COLO829 (cell line): ENCODE measurements around the gene SNORC.
A peak's percentile ranks its signal among the peaks of the same experiment; 100 is the strongest.

Experiments
- DNase-seq: peaks from one replicate; pipeline ENCODE4 v3.0.0; 2012; ENCODE audit warnings: low spot score

Gene SNORC

GRCh38 chr2:232882505-232883115 lies 12.5 kb downstream of the SNORC start:
- DNase-seq = no peak

- DNase-seq = no peak
Observed at GRCh38 chr2:232883116-232883721, 13.2 kb downstream of the SNORC start.

- DNase-seq = no peak
Observed at GRCh38 chr2:232884001-232884421, 13.9 kb downstream of the SNORC start.

GRCh38 chr2:232884549-232885263 lies 14.6 kb downstream of the SNORC start:
- DNase-seq = no peak

- DNase-seq = no peak
Observed at GRCh38 chr2:232885264-232885961, 15.3 kb downstream of the SNORC start.

GRCh38 chr2:232886176-232886575 lies 16.1 kb downstream of the SNORC start:
- DNase-seq = no peak

GRCh38 chr2:232886632-232887031 lies 16.6 kb downstream of the SNORC start:
- no peak for DNase-seq

- DNase-seq = no peak
Observed at GRCh38 chr2:232887171-232887850, 17.2 kb downstream of the SNORC start.

- DNase-seq = no peak
Observed at GRCh38 chr2:232888099-232888836, 18.2 kb downstream of the SNORC start.

- DNase-seq = no peak
Observed at GRCh38 chr2:232888839-232889529, 18.9 kb downstream of the SNORC start.

- no peak for DNase-seq
Observed at GRCh38 chr2:232889876-232890401, 19.9 kb downstream of the SNORC start.

GRCh38 chr2:232890536-232890895 lies 20.5 kb downstream of the SNORC start:
- no peak for DNase-seq

- no peak for DNase-seq
Observed at GRCh38 chr2:232890896-232891601, 21.0 kb downstream of the SNORC start.

- DNase-seq = peak; percentile 50
Observed at GRCh38 chr2:232891621-232892071, 21.6 kb downstream of the SNORC start.

- no peak for DNase-seq
Observed at GRCh38 chr2:232892221-232892620, 22.2 kb downstream of the SNORC start.

- no peak for DNase-seq
Observed at GRCh38 chr2:232892843-232893242, 22.8 kb downstream of the SNORC start.

- DNase-seq = no peak
Observed at GRCh38 chr2:232893834-232894233, 23.8 kb downstream of the SNORC start.

GRCh38 chr2:232894251-232894650 lies 24.2 kb downstream of the SNORC start:
- DNase-seq = no peak

- no peak for DNase-seq
Observed at GRCh38 chr2:232894746-232895145, 24.7 kb downstream of the SNORC start.

GRCh38 chr2:232896111-232896510 lies 26.0 kb downstream of the SNORC start:
- no peak for DNase-seq
